ENCODE data around the gene FOXB2.
A peak's percentile ranks its signal among the peaks of the same experiment; 100 is the strongest.
"Not testable (repeated sequence)": the region's sequence is repeated elsewhere in the genome, so short reads cannot be mapped to it uniquely, and the experiment has no call there.

The FOXB2 gene

GRCh38 chr9:77016526-77017504, 2.6 kb upstream of the FOXB2 start:
- DNase-seq (ENCODE audit: low spot score), result no peak

DNA sequence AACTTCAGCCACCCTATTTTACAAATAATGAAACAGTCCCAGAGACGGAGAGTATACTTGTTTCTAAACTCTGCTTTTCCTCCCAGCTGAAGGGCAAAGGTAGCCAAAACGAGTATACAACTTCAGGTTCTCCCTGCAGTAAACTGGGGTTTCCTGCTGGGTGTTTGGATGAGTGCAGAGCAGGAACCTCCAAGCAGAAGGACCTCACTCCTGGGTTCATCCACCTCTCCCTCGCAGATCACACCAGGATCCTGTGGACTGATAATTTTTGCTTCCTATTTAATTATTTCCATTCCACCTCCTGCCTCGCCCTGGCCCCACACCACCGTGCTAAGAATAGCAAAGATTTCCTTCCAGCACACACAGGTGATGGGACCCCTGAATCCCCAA, 2.0 kb upstream of the FOXB2 start:
- DNase-seq (ENCODE audit: low spot score), result no peak

DNA sequence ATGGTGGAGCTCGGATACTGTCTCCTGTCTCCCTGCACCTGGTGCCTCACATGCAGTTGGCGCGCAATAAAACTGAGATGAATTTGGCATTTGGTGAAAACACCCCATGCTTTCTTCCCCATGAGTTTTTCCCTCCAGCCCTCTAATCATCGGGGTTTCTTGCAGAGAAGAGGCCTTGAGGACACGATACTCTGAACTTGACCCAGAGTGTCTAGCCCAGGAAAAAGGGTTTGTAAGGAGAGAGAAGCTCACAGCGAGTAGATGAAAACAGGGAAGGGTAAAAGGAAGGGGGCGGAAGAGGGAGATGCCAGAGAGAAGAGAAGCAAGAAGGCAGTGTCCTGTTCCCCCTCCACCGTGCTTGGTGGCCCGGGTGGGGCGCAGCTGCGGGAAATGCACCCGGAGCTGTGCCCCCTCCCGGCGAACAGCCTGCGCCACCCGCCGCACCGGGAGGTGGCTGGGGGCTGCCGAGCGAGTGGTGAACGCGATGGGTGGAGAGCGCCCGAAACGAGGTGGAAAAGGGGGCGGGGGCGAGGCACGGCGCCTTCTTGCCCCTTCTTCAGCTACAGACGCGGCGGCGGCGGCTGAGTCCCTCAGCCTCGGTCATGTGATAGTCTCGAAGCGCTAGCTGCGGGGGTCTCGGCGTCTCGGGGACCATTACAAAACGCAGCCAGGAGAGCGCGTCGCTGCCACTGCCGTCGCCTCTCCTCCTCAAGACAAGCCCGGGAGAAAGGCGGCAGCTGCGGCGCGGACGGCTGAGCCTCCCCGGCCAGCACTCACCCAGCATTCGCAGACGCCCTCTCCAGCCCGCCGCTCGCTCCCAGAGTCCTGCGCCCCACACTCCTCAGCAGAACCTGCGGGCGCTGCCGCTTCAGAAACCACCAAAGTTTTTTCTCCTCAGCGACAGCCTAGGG, 1.1 kb upstream of the FOXB2 start:
- no peak for DNase-seq (ENCODE audit: low spot score)

DNA sequence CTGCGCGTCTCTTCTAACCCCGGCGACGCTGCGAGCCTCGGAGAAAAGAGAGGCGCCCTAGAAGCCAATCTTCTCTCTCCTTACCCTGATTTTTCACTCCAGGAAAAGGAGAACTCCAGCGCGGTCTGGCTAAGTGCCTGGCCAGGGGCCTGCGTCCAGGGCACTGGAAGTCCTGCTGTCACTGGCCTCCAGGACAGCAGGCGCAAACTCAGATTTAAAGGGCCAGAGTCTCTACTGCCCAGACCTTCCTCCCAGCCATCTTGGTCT, 553 bp upstream of the FOXB2 start:
- DNase-seq (ENCODE audit: low spot score), result no peak

GRCh38 chr9:77019926-77020412, 514 bp downstream of the FOXB2 start:
- no peak for DNase-seq (ENCODE audit: low spot score)

DNA sequence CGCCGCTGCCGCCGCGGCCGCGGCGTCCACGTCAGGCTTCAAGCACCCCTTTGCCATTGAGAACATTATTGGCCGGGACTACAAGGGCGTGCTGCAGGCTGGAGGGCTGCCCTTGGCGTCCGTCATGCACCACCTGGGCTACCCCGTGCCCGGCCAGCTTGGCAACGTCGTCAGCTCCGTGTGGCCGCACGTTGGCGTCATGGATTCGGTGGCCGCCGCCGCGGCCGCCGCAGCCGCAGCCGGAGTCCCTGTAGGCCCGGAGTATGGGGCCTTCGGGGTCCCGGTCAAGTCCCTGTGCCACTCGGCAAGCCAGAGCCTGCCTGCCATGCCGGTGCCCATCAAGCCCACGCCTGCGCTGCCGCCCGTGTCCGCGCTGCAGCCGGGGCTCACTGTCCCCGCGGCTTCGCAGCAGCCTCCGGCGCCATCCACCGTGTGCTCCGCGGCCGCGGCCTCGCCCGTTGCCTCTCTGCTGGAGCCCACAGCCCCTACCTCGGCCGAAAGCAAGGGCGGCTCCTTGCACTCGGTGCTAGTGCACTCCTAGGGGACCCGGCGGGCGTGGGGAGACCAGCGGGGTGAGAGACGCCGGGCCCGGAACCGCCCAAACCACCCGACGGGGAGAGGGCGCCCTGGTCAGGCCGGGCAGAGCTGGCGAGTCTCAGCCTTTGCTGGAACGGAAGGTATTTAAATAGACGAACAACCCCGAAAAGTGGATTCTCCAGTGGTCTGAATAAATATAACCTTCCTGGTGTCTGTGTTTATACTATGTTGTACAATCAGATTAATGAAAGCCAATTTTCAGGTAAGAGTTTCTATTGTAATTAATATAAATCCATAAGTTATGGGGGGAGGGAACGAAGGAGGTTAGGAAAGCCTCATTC, 1.2 kb downstream of the FOXB2 start:
- no peak for DNase-seq (ENCODE audit: low spot score)

- DNase-seq (ENCODE audit: low spot score), result no peak
Measured at GRCh38 chr9:77021291-77021894, 1.9 kb downstream of the FOXB2 start.

GRCh38 chr9:77021922-77022782, 2.7 kb downstream of the FOXB2 start:
- DNase-seq (ENCODE audit: low spot score), result no peak

DNA sequence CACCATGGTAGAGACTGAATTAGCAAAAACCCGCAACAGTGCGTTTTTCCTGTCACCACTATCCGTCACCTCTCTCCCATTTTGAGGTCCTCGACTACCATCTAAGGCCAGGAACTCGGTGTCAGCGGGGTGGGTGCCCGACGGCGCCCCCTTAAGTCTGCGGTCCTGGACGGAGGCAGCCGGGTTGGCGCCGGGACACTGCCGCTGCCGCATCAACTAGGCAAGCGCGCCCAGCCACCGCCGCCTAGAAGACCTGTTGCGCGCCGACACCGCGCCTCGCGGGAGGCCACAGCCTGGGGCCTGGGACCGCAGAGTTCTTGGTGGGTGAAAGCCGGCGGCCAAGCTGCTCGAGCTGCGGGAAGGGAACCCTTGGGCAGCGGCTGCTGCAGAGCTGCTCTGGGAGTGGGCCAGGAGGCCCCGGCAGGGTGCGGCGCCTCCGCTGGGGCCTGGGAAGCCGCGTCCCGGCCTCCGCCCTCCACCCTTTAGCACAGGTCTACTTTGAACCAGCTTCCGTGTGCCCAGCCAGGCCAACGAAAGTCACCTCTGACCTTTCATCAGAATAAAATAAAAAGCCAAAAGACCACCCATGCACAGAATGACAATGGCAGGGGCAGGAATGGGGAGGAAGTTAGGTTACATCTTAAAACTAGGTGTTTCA, 3.5 kb downstream of the FOXB2 start:
- no peak for DNase-seq (ENCODE audit: low spot score)

- DNase-seq (ENCODE audit: low spot score), result no peak
Measured at GRCh38 chr9:77023726-77024125, 4.3 kb downstream of the FOXB2 start.

GRCh38 chr9:77024776-77025545, 5.5 kb downstream of the FOXB2 start:
- no peak for DNase-seq (ENCODE audit: low spot score)

- no peak for DNase-seq (ENCODE audit: low spot score)
Measured at GRCh38 chr9:77028478-77028877, 9.0 kb downstream of the FOXB2 start.

DNA sequence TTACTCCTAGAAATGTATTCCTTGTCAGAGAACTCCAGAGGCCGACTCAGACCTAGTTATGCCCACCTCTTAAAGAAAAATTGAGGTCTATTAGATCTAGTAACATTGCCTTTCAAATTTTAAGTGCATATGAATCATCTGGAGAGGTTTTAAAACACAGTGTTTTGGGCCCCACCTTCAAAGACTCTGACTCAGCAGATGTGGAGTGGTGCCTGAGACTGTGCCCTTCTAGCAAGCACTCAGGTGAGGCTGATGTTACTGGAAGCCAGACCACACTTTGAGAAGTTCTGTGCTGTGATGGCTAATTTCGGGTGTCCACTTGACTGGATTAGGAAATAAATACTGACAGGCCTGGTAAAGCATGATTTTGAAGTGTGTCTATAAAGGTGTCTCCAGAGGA, 10.6 kb downstream of the FOXB2 start:
- no peak for DNase-seq (ENCODE audit: low spot score)

GRCh38 chr9:77038281-77039036, 19.0 kb downstream of the FOXB2 start:
- no peak for DNase-seq (ENCODE audit: low spot score)

DNA sequence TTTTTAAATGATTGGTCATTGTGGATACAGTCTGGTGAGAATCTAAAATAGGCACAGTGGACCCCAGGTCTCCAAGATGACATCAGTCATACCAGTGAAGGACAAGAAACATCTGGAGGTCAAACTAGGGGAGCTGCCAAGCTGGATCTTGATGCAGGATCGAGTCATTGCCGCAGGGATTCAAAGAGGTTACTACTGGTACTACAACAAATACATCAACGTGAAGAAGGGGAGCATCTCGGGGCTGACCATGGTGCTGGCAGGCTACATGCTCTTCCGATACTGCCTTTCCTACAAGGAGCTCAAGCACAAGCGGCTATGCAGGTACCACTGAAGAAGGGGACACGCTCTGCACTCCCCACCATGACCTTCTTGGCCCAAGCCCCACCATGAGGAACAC, 20.9 kb downstream of the FOXB2 start:
- DNase-seq (ENCODE audit: low spot score), result no peak

- not testable (repeated sequence) for DNase-seq (ENCODE audit: low spot score)
Measured at GRCh38 chr9:77043743-77044142, 24.3 kb downstream of the FOXB2 start.

DNA sequence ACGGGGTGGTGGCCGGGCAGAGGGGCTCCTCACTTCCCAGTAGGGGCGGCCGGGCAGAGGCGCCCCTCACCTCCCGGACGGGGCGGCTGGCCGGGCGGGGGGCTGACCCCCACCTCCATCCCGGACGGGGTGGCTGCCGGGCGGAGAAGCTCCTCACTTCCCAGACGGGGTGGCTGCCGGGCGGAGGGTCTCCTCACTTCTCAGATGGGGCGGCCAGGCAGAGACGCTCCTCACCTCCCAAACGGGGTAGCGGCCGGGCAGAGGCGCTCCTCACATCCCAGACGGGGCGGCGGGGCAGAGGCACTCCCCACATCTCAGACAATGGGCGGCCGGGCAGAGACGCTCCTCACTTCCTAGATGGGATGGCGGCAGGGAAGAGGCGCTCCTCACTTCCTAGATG, 41.2 kb downstream of the FOXB2 start:
- DNase-seq (ENCODE audit: low spot score), result not testable (repeated sequence)

DNA sequence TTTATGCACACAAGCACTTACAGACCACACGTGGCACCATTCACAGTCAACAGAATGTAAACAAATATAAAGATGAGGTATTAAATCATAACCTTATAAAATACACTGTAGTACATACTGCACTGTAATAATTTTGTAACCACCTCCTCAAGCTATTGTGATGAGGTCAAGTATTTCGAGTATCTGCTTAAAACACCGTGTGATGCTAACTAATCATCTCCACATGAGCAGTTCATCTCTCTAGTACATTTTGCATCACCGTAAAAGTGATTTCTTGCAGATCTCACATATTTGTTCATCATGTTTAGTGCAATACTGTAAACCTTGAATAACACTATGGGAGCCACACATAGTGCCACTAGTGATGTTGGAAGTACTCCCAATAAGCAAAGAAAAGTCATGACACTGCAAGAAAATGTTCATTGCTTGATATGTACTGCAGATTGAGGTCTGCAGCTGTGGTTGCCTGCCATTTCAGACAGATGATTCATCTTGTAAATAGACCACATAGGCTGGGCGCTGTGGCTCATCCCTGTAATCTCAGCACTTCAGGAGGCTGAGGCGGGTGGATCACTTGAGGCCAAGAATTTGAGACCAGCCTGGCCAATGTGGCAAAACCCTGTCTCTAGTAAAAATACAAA, 44.3 kb downstream of the FOXB2 start:
- DNase-seq (ENCODE audit: low spot score), result peak; percentile 47
